Ovary (tissue), 3 donors: ENCODE measurements around the gene UBE2E1.

Experiments
- CTCF ChIP-seq, 3 donors: fragments of 450-650 bp in 2 of 3; fragments of 200-600 bp in 1 of 3; IDR thresholded peaks; one replicate each; pipeline versions ENCODE4 v1.5.1 to v1.8.0; 2016 to 2022; ENCODE audit warnings: antibody characterized with exemption in 3 of 3, mild to moderate bottlenecking in 1 of 3
- EP300 ChIP-seq: sonication (generic); formaldehyde crosslinking; IDR thresholded peaks from one replicate; pipeline ENCODE4 v1.6.1; 2017; ENCODE audit warnings: antibody characterized with exemption
- donor health status: DM: no; HTN: no; CAD: no.

GRCh38 chr3:23764407-23764806 is 41.3 kb upstream of the UBE2E1 start:
- TF ChIP-seq CTCF (IDR thresholded peaks at IDR 0.05) = no peak
- TF ChIP-seq EP300 = no peak
